Measurements from ENCODE around the gene POLR1B. TPM values are rescaled to one million over a fixed set of nuclear protein-coding genes. Genes with fewer than 3 reads are reported as not detected.
A peak's percentile ranks its signal among the peaks of the same experiment; 100 is the strongest.
"Not testable (repeated sequence)": the region's sequence is repeated elsewhere in the genome, so short reads cannot be mapped to it uniquely, and the experiment has no call there.

Gene POLR1B
- total and polyA plus RNA-seq, 7 donors = 6.5 to 22.8 (median 13.2) TPM

- WGBS, 3 donors = 44 to 67% (median 50%) methylated on average over 4 of the region's 4 CpGs
Observed at GRCh38 chr2:112547333-112547732, 5.1 kb downstream of the POLR1B start.

GRCh38 chr2:112548980-112549379 lies 6.7 kb downstream of the POLR1B start:
- Histone ChIP-seq H3K27ac (no peak overlapping the region), H3K4me1 (peaks cover 10% of the 10 kb centered on the region), H3K36me3 (ENCODE audit: insufficient read depth in 1 of 2, low read depth in 1 of 2) (peaks cover 21 to 83% of the 10 kb centered on the region in 2 donors), H3K9me3 (no peaks in the 10 kb centered on the region), H3K27me3 (ENCODE audit: insufficient read depth in 3 of 3, low read length in 2 of 3) (no peaks in the 10 kb centered on the region), H3K4me3 (no peak overlapping the region)
- intact Hi-C loops (cut with DNase I) = loop anchor here in 1 of 2 donors (10.0 kb wide), 1 partner anchor 64 kb away; the partner anchor contains the start of gene TTL
- TF ChIP-seq CTCF (IDR thresholded peaks at IDR 0.05) = no peak
- WGBS, 3 donors = 96 to 98% (median 97%) methylated on average over 2 of the region's 2 CpGs
- DNase-seq = no peak
- ATAC-seq = no peak

More at GRCh38 chr2:112547333-112547732, 5.1 kb downstream of the POLR1B start:
- H3K4me3 ChIP-seq = no peak overlapping the region
- no peaks in the 10 kb centered on the region for H3K27me3 ChIP-seq (ENCODE audit: insufficient read depth in 3 of 3, low read length in 2 of 3)
- ATAC-seq (peak; percentile 76 to 86 (median 82)), DNase-seq (peak in 1 of 2 donors; percentile 56)
- peak overlapping the region; percentile 73 for H3K27ac ChIP-seq
- TF ChIP-seq CTCF (IDR thresholded peaks at IDR 0.05) = no peak
- no peaks in the 10 kb centered on the region for H3K9me3 ChIP-seq
- intact Hi-C loops (cut with DNase I) = loop anchor here in 1 of 2 donors (10.0 kb wide), 1 partner anchor 63 kb away; the partner anchor contains the start of gene TTL
- H3K4me1 ChIP-seq = peaks cover 20% of the 10 kb centered on the region
- H3K36me3 ChIP-seq (ENCODE audit: insufficient read depth in 1 of 2, low read depth in 1 of 2) = peaks cover 18 to 67% of the 10 kb centered on the region in 2 donors

GRCh38 chr2:112566104-112566503 lies 23.8 kb downstream of the POLR1B start:
- Histone ChIP-seq H3K4me1 (no peaks in the 10 kb centered on the region), H3K27me3 (ENCODE audit: insufficient read depth in 3 of 3, low read length in 2 of 3) (no peaks in the 10 kb centered on the region), H3K9me3 (no peaks in the 10 kb centered on the region), H3K4me3 (no peak overlapping the region), H3K27ac (no peak overlapping the region), H3K36me3 (ENCODE audit: insufficient read depth in 1 of 2, low read depth in 1 of 2) (peaks cover 17 to 99% of the 10 kb centered on the region in 2 donors)
- 83 to 91% (median 86%) methylated on average over 3 of the region's 3 CpGs for WGBS, 3 donors
- intact Hi-C loops (cut with DNase I) = no loop called here
- DNase-seq (no peak), ATAC-seq (no peak)
- no peak for TF ChIP-seq CTCF (IDR thresholded peaks at IDR 0.05)

GRCh38 chr2:112566508-112566907 lies 24.2 kb downstream of the POLR1B start:
- DNase-seq; H3K27me3 ChIP-seq (ENCODE audit: insufficient read depth in 3 of 3, low read length in 2 of 3); H3K9me3 ChIP-seq; intact Hi-C loops (cut with DNase I); ATAC-seq; H3K27ac ChIP-seq; H3K4me3 ChIP-seq; H3K4me1 ChIP-seq: not testable (repeated sequence)
- WGBS, 3 donors = 93 to 98% (median 94%) methylated on average over 5 of the region's 5 CpGs
- H3K36me3 ChIP-seq (ENCODE audit: insufficient read depth in 1 of 2, low read depth in 1 of 2) = peaks cover 19 to 99% of the 10 kb centered on the region in 2 donors

GRCh38 chr2:112572005-112572404 lies 29.7 kb downstream of the POLR1B start:
- no peak overlapping the region for H3K4me3 ChIP-seq
- ATAC-seq (no peak), DNase-seq (no peak)
- peaks cover 37 to 100% of the 10 kb centered on the region in 2 donors for H3K36me3 ChIP-seq (ENCODE audit: insufficient read depth in 1 of 2, low read depth in 1 of 2)
- no peaks in the 10 kb centered on the region for H3K27me3 ChIP-seq (ENCODE audit: insufficient read depth in 3 of 3, low read length in 2 of 3)
- no peaks in the 10 kb centered on the region for H3K4me1 ChIP-seq
- no peaks in the 10 kb centered on the region for H3K9me3 ChIP-seq
- H3K27ac ChIP-seq = no peak overlapping the region
- no peak for TF ChIP-seq CTCF (IDR thresholded peaks at IDR 0.05)
- intact Hi-C loops (cut with DNase I) = loop anchor here in 1 of 2 donors (10.0 kb wide), 1 partner anchor 327 kb away; no protein-coding TSS in a partner anchor
- 79 to 90% (median 82%) methylated on average over 7 of the region's 7 CpGs for WGBS, 3 donors

Data from psoas muscle (tissue), 8 donors.